Choroid plexus epithelial cell (primary cell): ENCODE measurements around the gene GALNS.
A peak's percentile ranks its signal among the peaks of the same experiment; 100 is the strongest.

Source experiments
- DNase-seq: peaks from one replicate; pipeline ENCODE4 v3.0.0-alpha.2; 2010; ENCODE audit warnings: low read depth
- H3K4me3 ChIP-seq: 2 replicates; pipeline ENCODE4 v1.5.1; 2011; ENCODE audit warnings: low read depth, mild to moderate bottlenecking, control low read depth, low read length, moderate library complexity
- CTCF ChIP-seq: conservative IDR thresholded peaks from 2 replicates; pipeline ENCODE4 v1.5.1; 2011; ENCODE audit warnings: low read depth, mild to moderate bottlenecking, control low read depth, inconsistent platforms, low read length, moderate library complexity

GALNS gene

GRCh38 chr16:88810912-88811768, 45.6 kb downstream of the GALNS start:
- H3K4me3 ChIP-seq = peak overlapping the region; percentile 85
- TF ChIP-seq CTCF = no peak
- DNase-seq = peak; percentile 87

- no peak for DNase-seq
- H3K4me3 ChIP-seq = peak overlapping the region; percentile 85
- no peak for TF ChIP-seq CTCF
These were observed 46.4 kb downstream of the GALNS start for GRCh38 chr16:88810166-88810911.

GRCh38 chr16:88809676-88810165, 47.0 kb downstream of the GALNS start:
- no peak overlapping the region for H3K4me3 ChIP-seq
- no peak for DNase-seq
- no peak for TF ChIP-seq CTCF

GRCh38 chr16:88809068-88809675, 47.6 kb downstream of the GALNS start:
- no peak for DNase-seq

GRCh38 chr16:88807626-88808453, 48.9 kb downstream of the GALNS start:
- TF ChIP-seq CTCF = no peak
- no peak for DNase-seq
- no peak overlapping the region for H3K4me3 ChIP-seq

More at GRCh38 chr16:88809068-88809675, 47.6 kb downstream of the GALNS start:
- TF ChIP-seq CTCF = no peak
- H3K4me3 ChIP-seq = no peak overlapping the region

- DNase-seq = no peak
- H3K4me3 ChIP-seq = no peak overlapping the region
- TF ChIP-seq CTCF = no peak
These were observed 49.6 kb downstream of the GALNS start for GRCh38 chr16:88807142-88807625.
